Inflammatory macrophage treated with lipopolysaccharide for 4 hours (primary cell): ENCODE measurements around the gene ATP11B.
"Not testable (repeated sequence)": the region's sequence is repeated elsewhere in the genome, so short reads cannot be mapped to it uniquely, and the experiment has no call there.

Source experiments
- DNase-seq: peaks from one replicate; pipeline ENCODE4 v3.0.0-alpha.2; 2020

Gene ATP11B

GRCh38 chr3:182796310-182796709 lies 3.0 kb downstream of the ATP11B start:
- no peak for DNase-seq

GRCh38 chr3:182797876-182798275 lies 4.6 kb downstream of the ATP11B start:
- peak; percentile 38 for DNase-seq

- DNase-seq = not testable (repeated sequence)
These were observed 5.8 kb downstream of the ATP11B start for GRCh38 chr3:182799143-182799542.

GRCh38 chr3:182800508-182800907 lies 7.2 kb downstream of the ATP11B start:
- DNase-seq = no peak

GRCh38 chr3:182802413-182803390 lies 9.4 kb downstream of the ATP11B start:
- DNase-seq = peak; percentile 90

GRCh38 chr3:182803596-182803995 lies 10.3 kb downstream of the ATP11B start:
- peak; percentile 21 for DNase-seq

GRCh38 chr3:182807061-182807460 lies 13.8 kb downstream of the ATP11B start:
- DNase-seq = no peak

- no peak for DNase-seq
These were observed 14.9 kb downstream of the ATP11B start for GRCh38 chr3:182808041-182808770.

GRCh38 chr3:182809531-182809930 lies 16.2 kb downstream of the ATP11B start:
- no peak for DNase-seq

- peak; percentile 10 for DNase-seq
These were observed 17.4 kb downstream of the ATP11B start for GRCh38 chr3:182810574-182811268.

GRCh38 chr3:182811269-182811596 lies 17.9 kb downstream of the ATP11B start:
- no peak for DNase-seq

- DNase-seq = no peak
These were observed 18.8 kb downstream of the ATP11B start for GRCh38 chr3:182812123-182812522.

GRCh38 chr3:182814419-182815062 lies 21.2 kb downstream of the ATP11B start:
- no peak for DNase-seq

- DNase-seq = no peak
These were observed 22.9 kb downstream of the ATP11B start for GRCh38 chr3:182816181-182816580.

GRCh38 chr3:182818296-182818978 lies 25.1 kb downstream of the ATP11B start:
- DNase-seq = no peak

- no peak for DNase-seq
These were observed 28.1 kb downstream of the ATP11B start for GRCh38 chr3:182821221-182821981.

GRCh38 chr3:182822260-182822659 lies 29.0 kb downstream of the ATP11B start:
- not testable (repeated sequence) for DNase-seq

- DNase-seq = no peak
These were observed 31.7 kb downstream of the ATP11B start for GRCh38 chr3:182824957-182825356.

GRCh38 chr3:182829761-182830405 lies 36.6 kb downstream of the ATP11B start:
- DNase-seq = no peak

- peak; percentile 13 for DNase-seq
These were observed 44.7 kb downstream of the ATP11B start for GRCh38 chr3:182837855-182838454.
